Adrenal gland (tissue), 5 donors: ENCODE results near the gene CUEDC1.

Source experiments
- CTCF ChIP-seq, 6 experiments: fragments of 450-650 bp in 4 of 6; fragments of 200-600 bp in 2 of 6; sonication (generic) in 1 of 6; IDR thresholded peaks; 1 replicate in 5 of 6; 2 replicates in 1 of 6; pipeline versions ENCODE4 v1.5.1 to v1.8.0; 2016 to 2021; ENCODE audit warnings: antibody characterized with exemption in 6 of 6, mild to moderate bottlenecking in 2 of 6, moderate library complexity in 1 of 6
- POLR2A ChIP-seq, 2 donors: fragments of 450-650 bp; IDR thresholded peaks; one replicate each; pipeline ENCODE4 v1.6.1; 2017; ENCODE audit warnings: antibody characterized with exemption in 2 of 2, mild to moderate bottlenecking in 2 of 2, moderate library complexity in 1 of 2
- donor health status: DM: no; HTN: no; CAD: no.

GRCh38 chr17:57877803-57878377 is 77.3 kb downstream of the CUEDC1 start:
- TF ChIP-seq CTCF (IDR thresholded peaks at IDR 0.05) (no peak), POLR2A (IDR thresholded peaks at IDR 0.05) (no peak)
